ENCODE measurements around the gene PLK3. TPM values are rescaled to one million over a fixed set of nuclear protein-coding genes. Genes with fewer than 3 reads are reported as not detected.
A peak's percentile ranks its signal among the peaks of the same experiment; 100 is the strongest.
"Not testable (repeated sequence)": the region's sequence is repeated elsewhere in the genome, so short reads cannot be mapped to it uniquely, and the experiment has no call there.

The PLK3 gene
- total and polyA plus RNA-seq, 3 experiments from 2014 or later = 22.5 to 114 (median 104) TPM

GRCh38 chr1:44812822-44813543, 12.8 kb downstream of the PLK3 start:
- no peaks in the 10 kb centered on the region for H3K9me3 Mint-ChIP-seq
- Histone ChIP-seq H3K27me3 (ENCODE audit: insufficient read depth, low read length, poor library complexity, severe bottlenecking) (no peaks in the 10 kb centered on the region), H3K4me3 (ENCODE audit: low read length) (no peak overlapping the region), H3K36me3 (ENCODE audit: insufficient read depth, low read length) (no peaks in the 10 kb centered on the region), H3K4me1 (ENCODE audit: insufficient read depth, low read length) (peaks cover 52% of the 10 kb centered on the region), H3K27ac (ENCODE audit: low read depth, low read length) (no peak overlapping the region), H3K9me3 (ENCODE audit: low read length) (no peaks in the 10 kb centered on the region)
- ChIA-PET POLR2A (interaction anchor here (1.2 to 2.7 kb wide), 4 partner anchors 12 to 527 kb away, joined by 4 to 89 read pairs (median 5); partner anchors contain the start of genes MUTYH, PLK3, RPS8 and TOE1), CTCF (interaction anchor here (0.6 to 11.7 kb wide), 8 partner anchors 9 to 491 kb away, joined by 3 to 112 read pairs (median 3); partner anchors contain the start of gene PLK3)
- H3K36me3 Mint-ChIP-seq = peaks cover 0 to 5% (median 0%) of the 10 kb centered on the region in 3 donors
- peak in 1 of 5 donors; percentile 45 for DNase-seq
- H3K27me3 Mint-ChIP-seq = peaks cover 0 to 7% of the 10 kb centered on the region in 2 donors
- H3K27ac Mint-ChIP-seq = peak overlapping the region in 6 of 8 donors; percentile 8 to 100 (median 70)
- peak overlapping the region in 6 of 7 donors; percentile 62 to 96 (median 88) for H3K4me3 Mint-ChIP-seq
- peaks cover 59 to 67% (median 66%) of the 10 kb centered on the region in 3 donors for H3K4me1 Mint-ChIP-seq

- not testable (repeated sequence) for H3K27me3 ChIP-seq (ENCODE audit: insufficient read depth, low read length, poor library complexity, severe bottlenecking); H3K36me3 ChIP-seq (ENCODE audit: insufficient read depth, low read length); DNase-seq; H3K27me3 Mint-ChIP-seq; H3K36me3 Mint-ChIP-seq; H3K4me3 ChIP-seq (ENCODE audit: low read length); H3K9me3 ChIP-seq (ENCODE audit: low read length); H3K9me3 Mint-ChIP-seq; H3K27ac ChIP-seq (ENCODE audit: low read depth, low read length)
- Mint-ChIP-seq H3K4me1 (peaks cover 49 to 61% (median 60%) of the 10 kb centered on the region in 3 donors), H3K27ac (peak overlapping the region in 2 of 8 donors; percentile 83 to 98), H3K4me3 (peak overlapping the region in 2 of 7 donors; percentile 49 to 96)
- CTCF ChIA-PET = interaction anchor here (1.1 to 11.7 kb wide), 2 partner anchors 16 to 488 kb away, joined by 3 to 112 read pairs; partner anchors contain the start of gene PLK3
- POLR2A ChIA-PET = interaction anchor here (0.8 kb wide), 1 partner anchor 16 kb away, joined by 3 read pairs; the partner anchor contains the start of gene PLK3
- peaks cover 34% of the 10 kb centered on the region for H3K4me1 ChIP-seq (ENCODE audit: insufficient read depth, low read length)
Measured at GRCh38 chr1:44815926-44816325, 15.7 kb downstream of the PLK3 start.

DNA sequence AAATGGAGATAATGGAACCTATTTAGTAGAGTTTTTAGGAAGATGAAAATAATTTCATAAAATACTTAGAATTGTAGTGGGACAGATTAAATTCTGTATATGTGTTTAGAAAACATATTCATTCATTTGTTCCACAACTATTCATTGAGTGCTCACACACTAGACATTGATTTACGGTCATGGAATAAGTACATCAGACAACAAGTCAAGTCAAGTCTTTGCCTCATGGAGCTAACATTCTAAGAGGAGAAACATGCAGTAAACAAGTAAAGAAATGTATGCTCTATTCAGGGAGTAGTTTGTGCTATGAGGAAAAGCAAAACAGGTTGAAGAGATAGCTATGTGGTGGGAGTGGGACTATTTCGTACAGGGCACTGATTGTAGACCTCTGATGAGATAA, 17.1 kb downstream of the PLK3 start:
- peaks cover 40 to 53% (median 51%) of the 10 kb centered on the region in 3 donors for H3K4me1 Mint-ChIP-seq
- no peaks in the 10 kb centered on the region for H3K36me3 ChIP-seq (ENCODE audit: insufficient read depth, low read length)
- peak overlapping the region in 5 of 8 donors; percentile 6 to 100 (median 30) for H3K27ac Mint-ChIP-seq
- no peak for DNase-seq
- CTCF ChIA-PET = interaction anchor here (1.6 to 11.7 kb wide), 6 partner anchors 8 to 87 kb away, joined by 3 to 112 read pairs (median 27); partner anchors contain the start of genes BTBD19, PLK3 and RNU5D-1
- H3K36me3 Mint-ChIP-seq = peaks cover 0 to 5% (median 0%) of the 10 kb centered on the region in 3 donors
- no peaks in the 10 kb centered on the region for H3K9me3 Mint-ChIP-seq
- peaks cover 23% of the 10 kb centered on the region for H3K4me1 ChIP-seq (ENCODE audit: insufficient read depth, low read length)
- no peaks in the 10 kb centered on the region for H3K9me3 ChIP-seq (ENCODE audit: low read length)
- no peak overlapping the region for H3K27ac ChIP-seq (ENCODE audit: low read depth, low read length)
- no peak overlapping the region for H3K4me3 ChIP-seq (ENCODE audit: low read length)
- H3K27me3 ChIP-seq (ENCODE audit: insufficient read depth, low read length, poor library complexity, severe bottlenecking) = no peaks in the 10 kb centered on the region
- peak overlapping the region in 6 of 7 donors; percentile 2 to 73 (median 54) for H3K4me3 Mint-ChIP-seq
- POLR2A ChIA-PET = interaction anchor here (1.0 to 7.5 kb wide), 5 partner anchors 9 to 522 kb away, joined by 4 to 122 read pairs (median 17); partner anchors contain the start of genes BTBD19, DYNLT4, PLK3 and RPS8
- H3K27me3 Mint-ChIP-seq = peaks cover 0 to 1% of the 10 kb centered on the region in 2 donors

GRCh38 chr1:44817771-44818495, 17.8 kb downstream of the PLK3 start:
- H3K4me3 Mint-ChIP-seq = peak overlapping the region; percentile 10 to 96 (median 67)
- ChIA-PET CTCF (interaction anchor here (0.9 to 11.7 kb wide), 7 partner anchors 8 to 88 kb away, joined by 3 to 112 read pairs (median 26); partner anchors contain the start of genes BTBD19, PLK3 and RNU5D-1), POLR2A (interaction anchor here (1.1 to 7.5 kb wide), 4 partner anchors 9 to 42 kb away, joined by 4 to 122 read pairs (median 68); partner anchors contain the start of genes BTBD19, DYNLT4, PLK3 and RPS8)
- peaks cover 0 to 1% of the 10 kb centered on the region in 2 donors for H3K27me3 Mint-ChIP-seq
- Histone ChIP-seq H3K36me3 (ENCODE audit: insufficient read depth, low read length) (no peaks in the 10 kb centered on the region), H3K27ac (ENCODE audit: low read depth, low read length) (no peak overlapping the region), H3K9me3 (ENCODE audit: low read length) (no peaks in the 10 kb centered on the region), H3K4me3 (ENCODE audit: low read length) (no peak overlapping the region), H3K4me1 (ENCODE audit: insufficient read depth, low read length) (peaks cover 19% of the 10 kb centered on the region), H3K27me3 (ENCODE audit: insufficient read depth, low read length, poor library complexity, severe bottlenecking) (no peaks in the 10 kb centered on the region)
- H3K4me1 Mint-ChIP-seq = peaks cover 40 to 52% (median 51%) of the 10 kb centered on the region in 3 donors
- H3K9me3 Mint-ChIP-seq = no peaks in the 10 kb centered on the region
- peaks cover 0 to 5% (median 0%) of the 10 kb centered on the region in 3 donors for H3K36me3 Mint-ChIP-seq
- peak in 1 of 5 donors; percentile 22 for DNase-seq
- peak overlapping the region in 6 of 8 donors; percentile 30 to 100 (median 86) for H3K27ac Mint-ChIP-seq

- Histone ChIP-seq H3K4me3 (ENCODE audit: low read length) (peak overlapping the region; percentile 72), H3K36me3 (ENCODE audit: insufficient read depth, low read length) (no peaks in the 10 kb centered on the region), H3K4me1 (ENCODE audit: insufficient read depth, low read length) (peaks cover 14% of the 10 kb centered on the region), H3K27ac (ENCODE audit: low read depth, low read length) (peak overlapping the region; percentile 99), H3K9me3 (ENCODE audit: low read length) (no peaks in the 10 kb centered on the region), H3K27me3 (ENCODE audit: insufficient read depth, low read length, poor library complexity, severe bottlenecking) (no peaks in the 10 kb centered on the region)
- H3K27me3 Mint-ChIP-seq = no peaks in the 10 kb centered on the region
- H3K4me3 Mint-ChIP-seq = peak overlapping the region; percentile 91 to 98 (median 95)
- H3K27ac Mint-ChIP-seq = peak overlapping the region; percentile 100
- no peak for DNase-seq
- peaks cover 0 to 5% (median 0%) of the 10 kb centered on the region in 3 donors for H3K36me3 Mint-ChIP-seq
- CTCF ChIA-PET = interaction anchor here (0.8 to 11.7 kb wide), 8 partner anchors 10 to 521 kb away, joined by 3 to 112 read pairs (median 18); partner anchors contain the start of genes BTBD19, MUTYH, PLK3 and RNU5D-1
- no peaks in the 10 kb centered on the region for H3K9me3 Mint-ChIP-seq
- POLR2A ChIA-PET = interaction anchor here (0.7 to 7.5 kb wide), 14 partner anchors 10 to 521 kb away, joined by 3 to 122 read pairs (median 6); partner anchors contain the start of genes BEST4, BTBD19, DYNLT4 and HECTD3
- H3K4me1 Mint-ChIP-seq = peaks cover 34 to 47% (median 43%) of the 10 kb centered on the region in 3 donors
Measured at GRCh38 chr1:44819196-44819607, 19.0 kb downstream of the PLK3 start.

- Mint-ChIP-seq H3K27me3 (no peaks in the 10 kb centered on the region), H3K36me3 (peaks cover 0 to 5% (median 0%) of the 10 kb centered on the region in 3 donors), H3K4me1 (peaks cover 32 to 44% (median 40%) of the 10 kb centered on the region in 3 donors), H3K27ac (peak overlapping the region; percentile 100), H3K4me3 (peak overlapping the region; percentile 91 to 98 (median 95)), H3K9me3 (no peaks in the 10 kb centered on the region)
- ChIA-PET CTCF (interaction anchor here (0.8 to 11.7 kb wide), 11 partner anchors 10 to 521 kb away, joined by 3 to 112 read pairs (median 5); partner anchors contain the start of genes BTBD19, HECTD3, MUTYH and PLK3), POLR2A (interaction anchor here (0.7 to 7.5 kb wide), 16 partner anchors 11 to 520 kb away, joined by 3 to 122 read pairs (median 6); partner anchors contain the start of genes BEST4, BTBD19, DYNLT4 and HECTD3)
- Histone ChIP-seq H3K36me3 (ENCODE audit: insufficient read depth, low read length) (no peaks in the 10 kb centered on the region), H3K9me3 (ENCODE audit: low read length) (no peaks in the 10 kb centered on the region), H3K4me1 (ENCODE audit: insufficient read depth, low read length) (peaks cover 14% of the 10 kb centered on the region), H3K4me3 (ENCODE audit: low read length) (peak overlapping the region; percentile 72), H3K27ac (ENCODE audit: low read depth, low read length) (peak overlapping the region; percentile 99), H3K27me3 (ENCODE audit: insufficient read depth, low read length, poor library complexity, severe bottlenecking) (no peaks in the 10 kb centered on the region)
- peak; percentile 65 to 89 (median 85) for DNase-seq
Measured at GRCh38 chr1:44819608-44820327, 19.6 kb downstream of the PLK3 start.

All from CD8-positive, alpha-beta memory T cell (primary cell).